Hepatocyte (in vitro differentiated cells): Measurements from ENCODE around the gene PPME1.

Experiments
- EZH2 ChIP-seq: fragments of 200-600 bp; sonication (generic); IDR thresholded peaks from 2 replicates; pipeline ENCODE4 v1.6.1; 2016; ENCODE audit warnings: antibody characterized with exemption, mild to moderate bottlenecking, borderline replicate concordance
- EZH2phosphoT487 ChIP-seq: fragments of 200-600 bp; sonication (generic); IDR thresholded peaks from one replicate; pipeline ENCODE4 v1.6.1; 2018; ENCODE audit warnings: antibody characterized with exemption, mild to moderate bottlenecking, low read depth, moderate library complexity; ENCODE audit not compliant: unreplicated experiment, severe bottlenecking
- TF ChIP-seq, protein P1 (sequence below): fragments of 200-600 bp; sonication (generic); IDR thresholded peaks from 2 replicates; pipeline ENCODE4 v1.5.1; 2016; ENCODE audit warnings: antibody characterized with exemption, mild to moderate bottlenecking; ENCODE audit not compliant: poor library complexity

DNA sequence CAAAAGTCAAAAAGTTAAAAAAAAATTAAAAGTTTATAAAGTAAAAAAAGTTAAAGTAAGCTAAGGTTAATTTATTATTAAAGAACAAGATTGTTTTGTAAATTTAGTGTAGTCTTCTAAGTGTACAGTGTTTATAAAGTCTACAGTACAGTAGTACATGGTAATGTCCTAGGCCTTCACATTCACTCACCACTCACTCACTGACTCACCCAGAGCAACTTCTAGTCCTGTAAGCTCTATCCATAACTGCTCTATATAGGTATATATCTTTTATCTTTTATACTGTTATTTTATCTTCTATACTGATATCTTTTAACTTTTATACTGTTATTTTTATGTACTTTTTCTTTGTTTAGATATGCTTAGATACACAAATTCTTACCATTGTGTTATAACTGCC is 11.4 kb upstream of the PPME1 start:
- TF ChIP-seq, protein P1, sequence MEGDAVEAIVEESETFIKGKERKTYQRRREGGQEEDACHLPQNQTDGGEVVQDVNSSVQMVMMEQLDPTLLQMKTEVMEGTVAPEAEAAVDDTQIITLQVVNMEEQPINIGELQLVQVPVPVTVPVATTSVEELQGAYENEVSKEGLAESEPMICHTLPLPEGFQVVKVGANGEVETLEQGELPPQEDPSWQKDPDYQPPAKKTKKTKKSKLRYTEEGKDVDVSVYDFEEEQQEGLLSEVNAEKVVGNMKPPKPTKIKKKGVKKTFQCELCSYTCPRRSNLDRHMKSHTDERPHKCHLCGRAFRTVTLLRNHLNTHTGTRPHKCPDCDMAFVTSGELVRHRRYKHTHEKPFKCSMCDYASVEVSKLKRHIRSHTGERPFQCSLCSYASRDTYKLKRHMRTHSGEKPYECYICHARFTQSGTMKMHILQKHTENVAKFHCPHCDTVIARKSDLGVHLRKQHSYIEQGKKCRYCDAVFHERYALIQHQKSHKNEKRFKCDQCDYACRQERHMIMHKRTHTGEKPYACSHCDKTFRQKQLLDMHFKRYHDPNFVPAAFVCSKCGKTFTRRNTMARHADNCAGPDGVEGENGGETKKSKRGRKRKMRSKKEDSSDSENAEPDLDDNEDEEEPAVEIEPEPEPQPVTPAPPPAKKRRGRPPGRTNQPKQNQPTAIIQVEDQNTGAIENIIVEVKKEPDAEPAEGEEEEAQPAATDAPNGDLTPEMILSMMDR: no peak
- TF ChIP-seq EZH2phosphoT487: no peak
- TF ChIP-seq EZH2: no peak
